ENCODE results near the gene HOXD3.

HOXD3 gene

DNA sequence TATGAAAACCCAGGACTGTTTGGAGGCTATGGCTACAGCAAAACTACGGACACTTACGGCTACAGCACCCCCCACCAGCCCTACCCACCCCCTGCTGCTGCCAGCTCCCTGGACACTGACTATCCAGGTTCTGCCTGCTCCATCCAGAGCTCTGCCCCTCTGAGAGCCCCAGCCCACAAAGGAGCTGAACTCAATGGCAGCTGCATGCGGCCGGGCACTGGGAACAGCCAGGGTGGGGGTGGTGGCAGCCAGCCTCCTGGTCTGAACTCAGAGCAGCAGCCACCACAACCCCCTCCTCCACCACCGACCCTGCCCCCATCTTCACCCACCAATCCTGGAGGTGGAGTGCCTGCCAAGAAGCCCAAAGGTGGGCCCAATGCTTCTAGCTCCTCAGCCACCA lies 12.1 kb downstream of the HOXD3 start:
- DNase-seq (ENCODE audit: extremely low spot score): no peak
- POLR2A ChIA-PET: no interaction called here
- CTCF ChIA-PET: interaction anchor here (1.1 to 1.7 kb wide), 5 partner anchors 16 to 502 kb away, joined by 3 to 7 read pairs (median 3); no protein-coding TSS in a partner anchor
- TF ChIP-seq, protein P1, sequence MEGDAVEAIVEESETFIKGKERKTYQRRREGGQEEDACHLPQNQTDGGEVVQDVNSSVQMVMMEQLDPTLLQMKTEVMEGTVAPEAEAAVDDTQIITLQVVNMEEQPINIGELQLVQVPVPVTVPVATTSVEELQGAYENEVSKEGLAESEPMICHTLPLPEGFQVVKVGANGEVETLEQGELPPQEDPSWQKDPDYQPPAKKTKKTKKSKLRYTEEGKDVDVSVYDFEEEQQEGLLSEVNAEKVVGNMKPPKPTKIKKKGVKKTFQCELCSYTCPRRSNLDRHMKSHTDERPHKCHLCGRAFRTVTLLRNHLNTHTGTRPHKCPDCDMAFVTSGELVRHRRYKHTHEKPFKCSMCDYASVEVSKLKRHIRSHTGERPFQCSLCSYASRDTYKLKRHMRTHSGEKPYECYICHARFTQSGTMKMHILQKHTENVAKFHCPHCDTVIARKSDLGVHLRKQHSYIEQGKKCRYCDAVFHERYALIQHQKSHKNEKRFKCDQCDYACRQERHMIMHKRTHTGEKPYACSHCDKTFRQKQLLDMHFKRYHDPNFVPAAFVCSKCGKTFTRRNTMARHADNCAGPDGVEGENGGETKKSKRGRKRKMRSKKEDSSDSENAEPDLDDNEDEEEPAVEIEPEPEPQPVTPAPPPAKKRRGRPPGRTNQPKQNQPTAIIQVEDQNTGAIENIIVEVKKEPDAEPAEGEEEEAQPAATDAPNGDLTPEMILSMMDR (IDR thresholded peaks at IDR 0.05; ENCODE audit: control extremely low read depth, extremely low read depth, low read depth, missing control alignments): no peak

DNA sequence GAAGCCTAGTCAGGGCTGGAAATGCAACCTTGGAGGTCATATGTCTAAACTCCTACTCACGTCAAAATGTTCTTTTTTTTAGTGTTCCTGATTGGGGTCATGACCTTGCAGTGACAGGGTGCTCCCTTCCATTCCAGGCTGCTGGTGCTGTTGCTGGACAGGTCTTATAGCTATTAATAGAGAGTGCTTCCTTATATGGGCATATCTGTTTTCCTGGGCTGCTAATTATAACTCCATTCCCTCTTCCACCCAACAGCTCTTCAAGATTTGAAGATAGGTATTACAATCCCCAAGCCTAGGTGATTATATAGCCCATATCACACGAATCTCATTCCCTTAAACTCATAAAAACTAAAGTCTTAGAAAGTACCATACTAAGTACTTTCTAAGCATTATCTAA lies 12.6 kb downstream of the HOXD3 start:
- POLR2A ChIA-PET: no interaction called here
- TF ChIP-seq, protein P1 (IDR thresholded peaks at IDR 0.05; ENCODE audit: control extremely low read depth, extremely low read depth, low read depth, missing control alignments): no peak
- CTCF ChIA-PET: interaction anchor here (1.1 to 1.7 kb wide), 5 partner anchors 16 to 502 kb away, joined by 3 to 7 read pairs (median 3); no protein-coding TSS in a partner anchor
- DNase-seq (ENCODE audit: extremely low spot score): no peak

GRCh38 chr2:176170602-176171305 lies 13.6 kb downstream of the HOXD3 start:
- POLR2A ChIA-PET: no interaction called here
- DNase-seq (ENCODE audit: extremely low spot score): no peak
- CTCF ChIA-PET: no interaction called here
- TF ChIP-seq, protein P1 (IDR thresholded peaks at IDR 0.05; ENCODE audit: control extremely low read depth, extremely low read depth, low read depth, missing control alignments): no peak

DNA sequence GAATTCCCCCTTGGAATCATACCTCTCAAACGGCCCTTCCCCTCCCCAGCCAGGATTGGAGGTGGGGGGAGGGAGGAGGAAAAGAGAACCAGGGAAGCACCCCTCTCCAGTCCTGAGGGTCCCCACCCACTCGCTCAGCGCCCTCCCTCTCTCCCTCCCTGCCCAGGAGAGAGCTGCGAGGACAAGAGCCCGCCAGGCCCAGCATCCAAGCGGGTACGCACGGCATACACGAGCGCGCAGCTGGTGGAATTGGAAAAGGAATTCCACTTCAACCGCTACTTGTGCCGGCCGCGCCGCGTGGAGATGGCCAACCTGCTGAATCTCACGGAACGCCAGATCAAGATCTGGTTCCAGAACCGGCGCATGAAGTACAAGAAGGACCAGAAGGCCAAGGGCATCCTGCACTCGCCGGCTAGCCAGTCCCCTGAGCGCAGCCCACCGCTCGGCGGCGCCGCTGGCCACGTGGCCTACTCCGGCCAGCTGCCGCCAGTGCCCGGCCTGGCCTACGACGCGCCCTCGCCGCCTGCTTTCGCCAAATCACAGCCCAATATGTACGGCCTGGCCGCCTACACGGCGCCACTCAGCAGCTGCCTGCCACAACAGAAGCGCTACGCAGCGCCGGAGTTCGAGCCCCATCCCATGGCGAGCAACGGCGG lies 14.4 kb downstream of the HOXD3 start:
- ChIA-PET POLR2A (no interaction called here), CTCF (no interaction called here)
- DNase-seq (ENCODE audit: extremely low spot score): no peak
- TF ChIP-seq, protein P1 (IDR thresholded peaks at IDR 0.05; ENCODE audit: control extremely low read depth, extremely low read depth, low read depth, missing control alignments): no peak

GRCh38 chr2:176172007-176172894 lies 15.1 kb downstream of the HOXD3 start:
- DNase-seq (ENCODE audit: extremely low spot score): no peak
- ChIA-PET POLR2A (no interaction called here), CTCF (interaction anchor here (0.9 kb wide), 1 partner anchor 382 kb away, joined by 5 read pairs; no protein-coding TSS in a partner anchor)
- TF ChIP-seq, protein P1 (IDR thresholded peaks at IDR 0.05; ENCODE audit: control extremely low read depth, extremely low read depth, low read depth, missing control alignments): no peak

DNA sequence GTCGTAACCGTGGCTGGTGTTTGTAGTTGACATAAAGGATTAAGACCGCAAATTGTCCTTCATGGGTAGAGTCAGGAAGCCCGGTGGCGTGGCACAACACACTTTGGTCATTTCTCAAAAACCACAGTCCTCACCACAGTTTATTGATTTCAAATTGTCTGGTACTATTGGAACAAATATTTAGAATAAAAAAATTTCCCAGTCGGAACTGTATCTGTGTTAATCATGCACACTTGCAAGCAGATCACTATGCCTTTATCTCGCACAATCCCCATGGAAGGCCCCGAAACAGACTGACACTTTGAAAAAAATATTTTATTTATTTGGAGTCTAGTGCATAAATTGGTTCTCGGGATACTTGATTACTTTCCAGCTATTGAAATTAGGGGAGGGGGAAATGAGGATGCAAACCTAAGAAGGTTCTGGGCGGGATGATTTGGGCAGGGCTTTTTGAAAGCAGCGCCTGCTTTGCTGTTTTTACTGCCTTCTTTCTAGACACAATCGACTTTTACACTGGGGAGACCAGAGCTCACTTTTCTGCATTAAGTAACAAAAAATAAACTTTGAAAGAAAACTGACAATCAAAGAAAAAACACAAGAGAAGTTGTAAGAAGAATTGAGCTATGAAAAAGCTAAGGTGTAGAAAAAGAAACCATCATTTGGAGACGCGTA lies 15.9 kb downstream of the HOXD3 start:
- DNase-seq (ENCODE audit: extremely low spot score): no peak
- ChIA-PET CTCF (interaction anchor here (0.9 to 1.4 kb wide), 2 partner anchors 10 to 381 kb away, joined by 4 to 5 read pairs; no protein-coding TSS in a partner anchor), POLR2A (no interaction called here)
- TF ChIP-seq, protein P1 (IDR thresholded peaks at IDR 0.05; ENCODE audit: control extremely low read depth, extremely low read depth, low read depth, missing control alignments): no peak
